BJ (cell line): ENCODE data around the gene COL16A1. TPM values are rescaled to one million over a fixed set of nuclear protein-coding genes. Genes with fewer than 3 reads are reported as not detected.

ENCODE experiments used
- CTCF ChIA-PET: fragments of 350-600 bp; formaldehyde crosslinking; extraction: SDS; loops from one replicate; lab custom pipeline; 2021; ENCODE audit warnings: antibody characterized with exemption, inconsistent platforms; lab: Yijun Ruan, JAX
- POLR2A ChIA-PET: fragments of 300-600 bp; sonication (Branson Sonifier 250); formaldehyde crosslinking; extraction: SDS; loops from one replicate; lab custom pipeline; 2021; ENCODE audit warnings: antibody characterized with exemption; lab: Charles Lee
- DNase-seq: peaks from one replicate; pipeline ENCODE4 v3.0.0-alpha.2; 2011; ENCODE audit warnings: low read depth
- H3K27me3 ChIP-seq: 2 replicates; pipeline ENCODE4 v1.6.0; 2011; ENCODE audit warnings: low read length; ENCODE audit not compliant: control insufficient read depth, insufficient read depth
- H3K36me3 ChIP-seq: 2 replicates; pipeline ENCODE4 v1.5.1; 2011; ENCODE audit warnings: low read length; ENCODE audit not compliant: control insufficient read depth, insufficient read depth
- H3K4me3 ChIP-seq: 2 replicates; pipeline ENCODE4 v1.5.1; 2011; ENCODE audit warnings: low read depth, mild to moderate bottlenecking, control low read depth, low read length
- polyA plus RNA-seq: library from polyadenylated mRNA; depleted of rRNA; stranded (reverse); fragments of >200 nt; gene quantifications from 2 replicates; pipeline ENCODE4 v1.2.3, GENCODE V29; 2011
- TF ChIP-seq, protein P1 (sequence below): IDR thresholded peaks from 2 replicates; pipeline ENCODE4 v1.5.1; 2011; ENCODE audit warnings: low read depth, mild to moderate bottlenecking, control low read depth, inconsistent platforms, low read length, moderate library complexity; ENCODE audit not compliant: insufficient read depth

The COL16A1 gene
- polyA plus RNA-seq, 1 experiment = 123 TPM

DNA sequence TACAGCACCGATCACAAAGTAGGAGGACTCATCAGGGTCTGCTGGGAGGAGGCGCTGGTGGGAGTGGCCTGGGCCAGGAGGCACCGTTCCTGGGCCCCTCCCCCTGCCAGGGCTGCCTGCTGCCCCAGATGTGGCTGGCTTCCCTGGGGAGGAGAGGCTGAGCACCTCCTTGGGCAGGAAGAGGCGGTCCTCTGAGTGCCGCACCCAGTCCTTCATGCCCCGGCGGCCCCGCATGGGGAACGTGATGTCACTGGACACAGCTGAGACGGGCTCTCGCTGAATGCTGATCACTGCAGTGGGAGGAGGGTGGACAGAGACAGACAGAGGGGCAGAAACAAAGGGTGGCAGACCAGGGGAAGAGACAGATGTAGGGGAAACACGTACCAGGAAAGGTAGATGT, 35.5 kb upstream of the COL16A1 start:
- ChIA-PET CTCF (interaction anchor here (5.8 kb wide), 1 partner anchor 23 kb away, joined by 25 read pairs; no protein-coding TSS in a partner anchor), POLR2A (interaction anchor here (0.6 kb wide), 1 partner anchor 274 kb away, joined by 15 read pairs; the partner anchor contains the start of gene KHDRBS1)
- Histone ChIP-seq H3K27me3 (no peaks in the 10 kb centered on the region), H3K36me3 (peaks cover 11% of the 10 kb centered on the region), H3K4me3 (no peak overlapping the region)
- no peak for DNase-seq
- TF ChIP-seq, protein P1, sequence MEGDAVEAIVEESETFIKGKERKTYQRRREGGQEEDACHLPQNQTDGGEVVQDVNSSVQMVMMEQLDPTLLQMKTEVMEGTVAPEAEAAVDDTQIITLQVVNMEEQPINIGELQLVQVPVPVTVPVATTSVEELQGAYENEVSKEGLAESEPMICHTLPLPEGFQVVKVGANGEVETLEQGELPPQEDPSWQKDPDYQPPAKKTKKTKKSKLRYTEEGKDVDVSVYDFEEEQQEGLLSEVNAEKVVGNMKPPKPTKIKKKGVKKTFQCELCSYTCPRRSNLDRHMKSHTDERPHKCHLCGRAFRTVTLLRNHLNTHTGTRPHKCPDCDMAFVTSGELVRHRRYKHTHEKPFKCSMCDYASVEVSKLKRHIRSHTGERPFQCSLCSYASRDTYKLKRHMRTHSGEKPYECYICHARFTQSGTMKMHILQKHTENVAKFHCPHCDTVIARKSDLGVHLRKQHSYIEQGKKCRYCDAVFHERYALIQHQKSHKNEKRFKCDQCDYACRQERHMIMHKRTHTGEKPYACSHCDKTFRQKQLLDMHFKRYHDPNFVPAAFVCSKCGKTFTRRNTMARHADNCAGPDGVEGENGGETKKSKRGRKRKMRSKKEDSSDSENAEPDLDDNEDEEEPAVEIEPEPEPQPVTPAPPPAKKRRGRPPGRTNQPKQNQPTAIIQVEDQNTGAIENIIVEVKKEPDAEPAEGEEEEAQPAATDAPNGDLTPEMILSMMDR = no peak

DNA sequence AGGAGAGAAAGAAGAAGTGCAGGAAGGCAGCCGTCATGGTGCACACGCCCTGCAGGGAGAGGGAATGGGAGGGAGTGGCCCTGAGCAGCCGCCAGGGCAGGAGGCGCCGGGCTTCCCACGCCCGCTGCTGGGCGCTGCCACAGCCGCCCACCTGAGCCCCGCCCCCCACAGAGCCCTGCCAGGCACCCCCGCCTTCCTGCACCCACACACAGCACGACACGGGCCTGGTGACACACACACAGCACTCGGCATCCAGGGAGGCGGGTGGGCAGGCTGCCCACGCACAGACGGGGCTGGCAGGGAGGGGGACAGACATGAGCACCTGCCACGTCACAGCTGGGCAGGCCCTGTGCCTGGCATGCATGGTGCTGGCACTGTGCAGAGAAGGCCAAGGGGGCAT, 32.9 kb upstream of the COL16A1 start:
- Histone ChIP-seq H3K36me3 (peaks cover 12% of the 10 kb centered on the region), H3K27me3 (no peaks in the 10 kb centered on the region), H3K4me3 (no peak overlapping the region)
- CTCF ChIA-PET = interaction anchor here (0.6 to 4.4 kb wide), 3 partner anchors 9 to 21 kb away, joined by 3 to 25 read pairs (median 6); no protein-coding TSS in a partner anchor
- POLR2A ChIA-PET = no interaction called here
- no peak for DNase-seq
- TF ChIP-seq, protein P1 = no peak

DNA sequence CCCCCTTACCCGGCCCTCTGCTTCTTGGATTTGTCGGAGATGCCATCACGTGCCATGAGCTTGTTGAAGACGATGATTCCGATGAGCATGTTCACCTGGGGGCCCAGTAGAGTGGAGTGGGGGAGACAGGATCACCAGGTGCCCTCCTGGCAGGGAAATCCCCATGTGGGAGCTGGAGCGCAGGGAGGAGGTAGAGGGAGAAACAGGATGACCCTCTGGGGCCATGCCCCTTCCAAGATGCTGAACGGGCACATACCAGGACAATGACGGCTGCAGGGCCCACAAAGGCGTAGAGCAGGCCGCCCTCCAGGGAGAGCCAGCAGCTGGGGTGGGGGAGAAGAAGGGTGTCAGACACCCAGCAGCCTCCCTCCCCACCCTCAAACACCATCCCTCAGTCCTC, 31.8 kb upstream of the COL16A1 start:
- TF ChIP-seq, protein P1 = no peak
- CTCF ChIA-PET = interaction anchor here (0.5 to 4.4 kb wide), 5 partner anchors 10 to 648 kb away, joined by 3 to 25 read pairs (median 3); no protein-coding TSS in a partner anchor
- Histone ChIP-seq H3K36me3 (peaks cover 8% of the 10 kb centered on the region), H3K27me3 (no peaks in the 10 kb centered on the region), H3K4me3 (no peak overlapping the region)
- DNase-seq = no peak
- POLR2A ChIA-PET = no interaction called here

DNA sequence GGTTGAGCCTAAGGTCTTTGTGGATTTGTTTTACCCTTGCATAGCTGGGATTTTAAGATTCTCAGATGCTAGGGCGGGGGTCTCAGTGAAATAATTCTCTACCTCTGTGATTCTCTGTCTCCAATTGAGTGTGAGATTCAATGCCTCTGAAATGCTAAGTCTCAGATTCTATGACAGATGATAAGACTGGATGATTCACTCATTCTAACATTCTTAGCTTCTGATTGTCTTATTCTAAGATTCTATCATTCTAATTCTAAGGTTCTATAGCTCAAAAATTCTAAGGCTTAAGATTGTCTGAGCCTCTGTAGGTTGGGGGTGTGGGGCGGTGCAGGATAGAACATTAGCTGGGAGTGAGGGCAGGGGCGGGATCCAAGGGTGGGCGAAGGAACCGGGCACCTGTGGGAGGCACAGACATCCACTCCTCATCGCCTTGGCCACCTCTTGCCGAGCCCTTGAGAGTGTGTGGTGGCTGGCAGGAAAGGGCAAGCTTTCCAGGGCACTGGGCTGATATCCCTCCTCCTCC, 30.8 kb upstream of the COL16A1 start:
- Histone ChIP-seq H3K36me3 (peaks cover 4% of the 10 kb centered on the region), H3K4me3 (no peak overlapping the region), H3K27me3 (no peaks in the 10 kb centered on the region)
- no peak for DNase-seq
- TF ChIP-seq, protein P1 = no peak
- ChIA-PET POLR2A (no interaction called here), CTCF (interaction anchor here (0.6 to 4.4 kb wide), 6 partner anchors 11 to 238 kb away, joined by 3 to 25 read pairs (median 4); no protein-coding TSS in a partner anchor)

DNA sequence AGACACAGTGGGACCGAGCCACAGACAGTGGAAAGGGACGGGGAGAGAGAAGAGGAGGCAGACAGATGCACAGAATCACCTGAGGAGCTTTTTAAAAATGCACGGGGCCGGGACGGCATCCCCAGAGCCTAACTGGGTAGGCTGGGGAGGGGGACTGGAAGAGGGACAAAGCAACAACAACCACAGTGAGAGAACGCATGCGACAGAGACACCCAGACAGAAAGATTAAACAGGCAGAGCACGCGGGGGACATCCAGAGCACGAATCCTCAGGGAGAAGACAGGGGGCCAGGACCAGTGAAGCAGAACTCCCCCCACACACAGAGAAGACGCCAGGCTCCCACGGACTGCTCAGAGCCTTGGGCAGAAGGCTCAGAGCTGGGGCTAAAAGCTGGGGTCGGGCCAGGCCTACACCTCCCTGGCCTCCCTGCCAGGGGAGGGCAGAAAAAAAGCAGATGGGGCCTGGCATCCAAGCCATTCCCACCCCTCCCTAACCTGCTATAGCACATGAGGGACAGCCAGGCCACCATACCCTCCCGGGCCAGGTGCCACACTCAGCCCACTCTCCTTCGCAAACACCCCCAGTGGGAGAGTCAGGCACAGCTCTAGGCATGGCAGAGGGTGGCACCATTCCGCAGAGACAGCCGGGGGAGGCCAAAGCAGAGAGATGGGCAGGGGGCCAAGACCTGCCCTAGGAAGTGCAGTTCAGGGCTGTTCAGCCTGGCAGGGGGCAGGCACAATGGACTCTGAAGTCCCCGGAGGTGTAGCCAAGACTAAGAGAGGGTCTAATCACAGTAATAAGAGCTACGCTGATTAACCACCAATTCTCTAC, 29.8 kb upstream of the COL16A1 start:
- H3K4me3 ChIP-seq = no peak overlapping the region
- ChIA-PET POLR2A (interaction anchor here (0.6 kb wide), 1 partner anchor 328 kb away, joined by 5 read pairs; no protein-coding TSS in a partner anchor), CTCF (interaction anchor here (0.9 to 4.4 kb wide), 4 partner anchors 12 to 18 kb away, joined by 3 to 25 read pairs (median 8); no protein-coding TSS in a partner anchor)
- no peaks in the 10 kb centered on the region for H3K27me3 ChIP-seq
- TF ChIP-seq, protein P1 = no peak
- H3K36me3 ChIP-seq = peaks cover 2% of the 10 kb centered on the region; the same call in 1 of the 2 replicates
- no peak for DNase-seq
